ENCODE data around the gene RNF31. TPM values are rescaled to one million over a fixed set of nuclear protein-coding genes. Genes with fewer than 3 reads are reported as not detected.
A peak's percentile ranks its signal among the peaks of the same experiment; 100 is the strongest.
"Not testable (repeated sequence)": the region's sequence is repeated elsewhere in the genome, so short reads cannot be mapped to it uniquely, and the experiment has no call there.

Gene RNF31
- total RNA-seq, 2 donors from 2014 or later: 56.6 to 86.7 TPM

DNA sequence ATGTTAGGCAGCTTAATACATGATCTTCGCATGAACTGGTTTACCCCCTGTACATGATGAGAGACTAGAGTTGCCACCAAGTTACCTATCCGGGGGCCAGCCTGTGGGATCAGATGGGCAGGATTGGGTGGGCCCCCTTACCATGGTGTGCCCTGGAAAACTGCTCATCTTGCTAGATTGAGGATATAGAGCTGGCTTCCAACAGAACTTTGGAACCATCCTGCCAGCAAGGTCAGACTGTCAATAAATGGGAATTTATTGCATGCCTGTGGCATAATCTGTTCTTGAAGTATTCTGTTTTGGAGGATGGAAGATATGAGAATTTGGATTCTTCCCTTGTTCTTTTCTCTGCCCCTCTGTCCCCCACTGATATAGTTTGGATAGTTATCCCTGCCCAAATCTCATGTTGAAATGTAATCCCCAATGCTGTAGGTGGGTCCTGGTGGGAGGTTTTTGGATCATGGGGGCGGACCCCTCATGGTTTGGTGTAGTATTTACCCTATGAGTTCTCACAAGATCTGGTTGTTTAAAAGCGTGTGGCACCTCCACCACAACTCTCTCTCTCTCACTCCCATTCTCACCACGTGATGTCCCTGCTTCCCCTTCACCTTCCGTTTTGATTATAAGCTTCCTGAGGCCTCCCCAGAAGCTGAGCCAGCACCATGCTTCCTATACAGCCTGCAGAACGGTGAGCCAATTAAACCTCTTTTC is 51.7 kb downstream of the RNF31 start:
- H3K27ac Mint-ChIP-seq: peak overlapping the region; percentile 72

GRCh38 chr14:24202538-24202937 is 55.2 kb downstream of the RNF31 start:
- H3K36me3 Mint-ChIP-seq (ENCODE audit: low read depth): peaks cover 89% of the 10 kb centered on the region
- H3K27ac Mint-ChIP-seq; H3K9me3 Mint-ChIP-seq; ATAC-seq (replicated peaks); H3K27me3 Mint-ChIP-seq; H3K4me3 Mint-ChIP-seq: not testable (repeated sequence)
- peaks cover 39% of the 10 kb centered on the region for H3K4me1 Mint-ChIP-seq

More for the DNA sequence above, 51.7 kb downstream of the RNF31 start:
- H3K36me3 Mint-ChIP-seq (ENCODE audit: low read depth): peaks cover 67% of the 10 kb centered on the region
- peaks cover 37% of the 10 kb centered on the region for H3K4me1 Mint-ChIP-seq
- no peaks in the 10 kb centered on the region for H3K27me3 Mint-ChIP-seq
- peaks cover 5% of the 10 kb centered on the region for H3K9me3 Mint-ChIP-seq
- no peak for ATAC-seq (replicated peaks)
- peak overlapping the region; percentile 56 for H3K4me3 Mint-ChIP-seq

DNA sequence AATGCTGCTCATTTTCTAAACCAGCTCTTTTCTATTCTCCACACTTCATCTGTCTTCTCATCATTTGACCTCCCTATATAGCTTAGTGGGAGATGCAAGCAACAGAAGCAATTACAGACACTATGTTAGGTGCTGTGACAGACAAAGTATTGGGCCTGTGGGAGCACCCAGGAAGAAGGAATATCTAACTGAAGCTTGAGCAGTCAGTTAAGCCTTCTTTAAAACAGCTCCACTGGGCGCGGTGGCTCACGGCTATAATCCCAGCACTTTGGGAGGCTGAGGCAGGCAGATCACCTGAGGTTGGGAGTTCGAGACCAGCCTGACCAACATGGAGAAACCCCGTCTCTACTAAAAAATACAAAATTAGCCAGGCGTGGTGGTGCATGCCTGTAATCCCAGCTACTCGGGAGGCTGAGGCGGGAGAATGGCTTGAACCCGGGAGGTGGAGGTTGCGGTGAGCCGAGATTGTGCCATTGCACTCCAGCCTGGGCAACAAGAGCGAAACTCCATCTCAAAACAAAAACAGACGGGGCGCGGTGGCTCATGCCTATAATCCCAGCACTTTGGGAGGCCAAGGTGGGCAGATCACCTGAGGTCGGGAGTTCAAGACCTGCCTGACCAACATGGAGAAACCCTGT is 56.1 kb downstream of the RNF31 start:
- ATAC-seq (replicated peaks): not testable (repeated sequence)

DNA sequence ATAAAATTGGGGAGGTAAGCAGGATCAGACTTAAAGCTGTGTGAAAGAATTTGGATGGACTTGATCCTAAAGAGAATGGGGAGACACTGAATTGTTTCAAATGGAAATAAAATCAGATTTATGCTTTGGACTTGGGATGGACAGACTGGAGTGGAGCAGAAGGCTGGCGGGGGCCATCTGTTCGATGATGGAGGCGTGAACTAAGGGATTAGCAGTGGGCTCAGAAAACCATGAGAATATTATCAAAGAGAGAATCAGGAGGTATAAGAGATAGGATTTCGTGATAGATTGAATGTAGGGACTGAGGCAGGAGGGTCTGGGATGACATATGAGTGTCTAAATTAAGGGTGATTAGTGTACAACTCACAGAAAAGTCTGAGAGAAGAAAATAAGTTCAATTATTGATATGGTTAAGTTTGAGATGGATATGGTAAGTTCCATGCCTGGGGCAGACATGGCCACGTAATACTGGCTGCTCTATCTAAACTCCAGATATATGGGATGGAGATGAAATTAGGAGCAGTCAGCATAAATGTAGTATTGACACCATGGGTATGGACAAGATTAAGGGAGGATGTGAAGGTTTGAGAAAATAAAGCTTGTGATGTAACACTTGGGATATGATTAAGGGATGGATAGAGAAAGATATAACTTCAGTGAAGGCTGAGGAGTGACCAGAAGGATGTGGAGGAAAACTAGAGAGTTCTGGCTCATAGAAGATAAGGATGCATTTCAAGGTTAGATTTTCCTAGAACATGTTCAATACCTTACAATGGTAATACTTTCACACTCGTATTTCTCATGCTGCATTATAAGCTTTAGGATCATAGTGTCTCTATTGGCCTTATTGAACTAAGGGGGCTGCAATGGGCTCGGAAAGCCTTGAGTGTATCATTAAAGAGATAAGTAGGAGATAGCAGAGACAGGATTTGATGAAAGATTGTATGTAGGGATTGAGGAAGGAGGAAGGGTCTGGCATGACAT is 57.2 kb downstream of the RNF31 start:
- Mint-ChIP-seq H3K27ac (no peak overlapping the region), H3K9me3 (peaks cover 5% of the 10 kb centered on the region), H3K27me3 (no peaks in the 10 kb centered on the region), H3K36me3 (ENCODE audit: low read depth) (peaks cover 95% of the 10 kb centered on the region), H3K4me3 (no peak overlapping the region), H3K4me1 (peaks cover 33% of the 10 kb centered on the region)
- ATAC-seq (replicated peaks): no peak

More for the DNA sequence above, 56.1 kb downstream of the RNF31 start:
- H3K9me3 Mint-ChIP-seq, H3K27ac Mint-ChIP-seq, H3K27me3 Mint-ChIP-seq, H3K4me3 Mint-ChIP-seq: not testable (repeated sequence)
- Mint-ChIP-seq H3K36me3 (ENCODE audit: low read depth) (peaks cover 97% of the 10 kb centered on the region), H3K4me1 (peaks cover 44% of the 10 kb centered on the region)

DNA sequence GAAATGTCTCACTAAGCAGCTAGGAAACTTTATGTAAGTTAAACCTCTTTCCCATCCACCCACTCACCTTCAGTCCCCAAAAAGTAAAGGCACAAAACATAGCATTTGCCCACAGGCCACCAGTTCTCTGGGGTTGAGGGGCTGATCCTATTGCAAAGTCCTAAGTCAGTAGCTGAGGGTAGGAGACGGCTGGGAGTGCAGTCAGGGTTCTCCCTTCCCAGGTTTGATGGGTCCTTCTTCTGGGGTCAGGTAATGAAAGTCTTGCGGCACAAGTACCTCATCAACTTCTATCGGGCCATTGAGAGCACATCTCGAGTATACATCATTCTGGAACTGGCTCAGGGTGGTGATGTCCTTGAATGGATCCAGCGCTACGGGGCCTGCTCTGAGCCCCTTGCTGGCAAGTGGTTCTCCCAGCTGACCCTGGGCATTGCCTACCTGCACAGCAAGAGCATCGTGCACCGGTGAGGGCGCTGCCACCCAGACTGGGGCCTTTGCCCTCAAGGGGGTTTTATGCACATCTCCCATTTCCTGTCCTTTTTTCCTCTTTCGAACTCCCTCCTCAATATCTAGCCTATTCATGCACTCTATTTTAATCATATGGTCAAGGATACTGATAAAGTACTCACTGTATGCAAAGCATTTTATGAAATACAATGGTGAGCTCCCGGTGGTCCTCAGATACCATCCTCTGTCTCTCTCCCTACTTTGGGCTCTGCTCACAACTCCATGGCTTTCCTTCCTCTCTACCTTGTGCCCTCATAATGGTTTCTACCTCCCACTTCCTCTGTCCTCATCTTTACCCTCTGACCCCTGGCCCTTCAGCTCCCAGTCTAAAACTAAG is 59.2 kb downstream of the RNF31 start:
- no peak for ATAC-seq (replicated peaks)
- H3K4me3 Mint-ChIP-seq: no peak overlapping the region
- H3K27me3 Mint-ChIP-seq: no peaks in the 10 kb centered on the region
- H3K9me3 Mint-ChIP-seq: peaks cover 5% of the 10 kb centered on the region
- peak overlapping the region; percentile 80 for H3K27ac Mint-ChIP-seq
- H3K36me3 Mint-ChIP-seq (ENCODE audit: low read depth): peaks cover 95% of the 10 kb centered on the region
- peaks cover 36% of the 10 kb centered on the region for H3K4me1 Mint-ChIP-seq

DNA sequence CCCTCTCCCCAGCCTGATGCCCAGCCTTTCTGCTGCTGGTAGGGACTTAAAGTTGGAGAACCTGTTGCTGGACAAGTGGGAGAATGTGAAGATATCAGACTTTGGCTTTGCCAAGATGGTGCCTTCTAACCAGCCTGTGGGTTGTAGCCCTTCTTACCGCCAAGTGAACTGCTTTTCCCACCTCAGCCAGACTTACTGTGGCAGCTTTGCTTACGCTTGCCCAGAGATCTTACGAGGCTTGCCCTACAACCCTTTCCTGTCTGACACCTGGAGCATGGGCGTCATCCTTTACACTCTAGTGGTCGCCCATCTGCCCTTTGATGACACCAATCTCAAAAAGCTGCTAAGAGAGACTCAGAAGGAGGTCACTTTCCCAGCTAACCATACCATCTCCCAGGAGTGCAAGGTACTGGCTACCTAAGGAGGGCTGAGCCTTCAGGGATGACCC is 59.8 kb downstream of the RNF31 start:
- peaks cover 5% of the 10 kb centered on the region for H3K9me3 Mint-ChIP-seq
- peak overlapping the region; percentile 80 for H3K27ac Mint-ChIP-seq
- H3K36me3 Mint-ChIP-seq (ENCODE audit: low read depth): peaks cover 95% of the 10 kb centered on the region
- H3K27me3 Mint-ChIP-seq: no peaks in the 10 kb centered on the region
- H3K4me3 Mint-ChIP-seq: no peak overlapping the region
- ATAC-seq (replicated peaks): no peak
- peaks cover 39% of the 10 kb centered on the region for H3K4me1 Mint-ChIP-seq

DNA sequence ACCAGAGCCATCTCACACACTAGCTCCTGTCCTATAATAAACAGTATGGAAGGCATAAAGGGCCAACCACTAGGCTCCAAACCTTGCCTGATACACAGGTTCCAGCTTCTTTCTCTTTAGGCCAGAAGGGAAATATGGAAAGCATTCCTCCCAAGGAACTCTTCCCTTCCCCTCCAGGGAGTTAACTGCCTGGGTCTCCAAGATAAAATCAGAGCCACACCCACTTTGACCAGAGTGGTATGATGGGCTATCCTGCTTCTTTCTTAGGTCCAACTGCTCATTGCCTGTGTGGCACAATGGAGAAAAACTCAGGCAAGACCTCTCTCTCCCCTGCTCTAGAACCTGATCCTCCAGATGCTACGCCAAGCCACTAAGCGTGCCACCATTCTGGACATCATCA is 60.3 kb downstream of the RNF31 start:
- Mint-ChIP-seq H3K36me3 (ENCODE audit: low read depth) (peaks cover 95% of the 10 kb centered on the region), H3K27me3 (no peaks in the 10 kb centered on the region), H3K27ac (peak overlapping the region; percentile 80), H3K4me3 (no peak overlapping the region), H3K9me3 (peaks cover 5% of the 10 kb centered on the region), H3K4me1 (peaks cover 39% of the 10 kb centered on the region)
- no peak for ATAC-seq (replicated peaks)

Other genes starting within 250 kb of the RNF31 start
- gene DHRS4, start 193.7 kb upstream of the RNF31 start, total RNA-seq: 10 to 100 TPM; 14.6 to 15.0 TPM
- 10 to 100 TPM; 15.8 to 17.9 TPM for gene DHRS4L2, start 158.6 kb upstream of the RNF31 start, total RNA-seq
- gene CARMIL3, start 95.5 kb upstream of the RNF31 start, total RNA-seq: 1 to 10 TPM; 2.1 to 4.2 TPM
- not detected for gene CPNE6, start 75.9 kb upstream of the RNF31 start, total RNA-seq
- 10 to 100 TPM; 31.4 to 57.6 TPM for gene PCK2, start 53.2 kb upstream of the RNF31 start, total RNA-seq
- gene DCAF11, start 32.7 kb upstream of the RNF31 start, total RNA-seq: 10 to 100 TPM; 72.4 to 94.8 TPM
- gene NRL, start 32.5 kb upstream of the RNF31 start, total RNA-seq: 1 to 10 TPM; 1.7 to 2.5 TPM
- under 1 TPM in 1 of 2 donors, not detected in 1; 0.58 TPM for gene FITM1, start 16.8 kb upstream of the RNF31 start, total RNA-seq
- gene PSME1, start 11.3 kb upstream of the RNF31 start, total RNA-seq: 100 to 1,000 TPM; 361 to 375 TPM
- gene EMC9, start 5.9 kb upstream of the RNF31 start, total RNA-seq: 10 to 100 TPM; 31.0 to 43.8 TPM
- 100 to 1,000 TPM; 339 to 489 TPM for gene PSME2, start 888 bp upstream of the RNF31 start, total RNA-seq
- gene IRF9, start 13.8 kb downstream of the RNF31 start, total RNA-seq: 100 to 1,000 TPM; 106 to 190 TPM
- 10 to 100 TPM; 35.7 to 58.8 TPM for gene REC8, start 24.6 kb downstream of the RNF31 start, total RNA-seq
- 10 to 100 TPM; 34.0 to 78.7 TPM for gene IPO4, start 41.3 kb downstream of the RNF31 start, total RNA-seq
- gene TM9SF1, start 47.9 kb downstream of the RNF31 start, total RNA-seq: 10 to 100 TPM; 28.6 to 33.4 TPM
- under 1 TPM in 1 of 2 donors, not detected in 1; 0.82 TPM for gene TSSK4, start 58.2 kb downstream of the RNF31 start, total RNA-seq
- gene CHMP4A, start 66.0 kb downstream of the RNF31 start, total RNA-seq: 10 to 100 TPM; 62.8 to 69.8 TPM
- gene MDP1, start 68.6 kb downstream of the RNF31 start, total RNA-seq: 1 to 10 TPM; 4.0 to 7.1 TPM
- gene NEDD8, start 84.9 kb downstream of the RNF31 start, total RNA-seq: 100 to 1,000 TPM; 128 to 243 TPM
- gene GMPR2, start 85.4 kb downstream of the RNF31 start, total RNA-seq: 10 to 100 TPM; 73.2 to 85.0 TPM
- gene TINF2, start 95.1 kb downstream of the RNF31 start, total RNA-seq: 10 to 100 TPM; 61.4 to 76.4 TPM
- gene TGM1, start 115.7 kb downstream of the RNF31 start, total RNA-seq: 10 to 100 TPM; 16.1 to 18.2 TPM
- 10 to 100 TPM; 61.0 to 68.3 TPM for gene RABGGTA, start 124.1 kb downstream of the RNF31 start, total RNA-seq
- gene DHRS1, start 152.3 kb downstream of the RNF31 start, total RNA-seq: 10 to 100 TPM; 12.6 to 14.2 TPM
- 10 to 100 TPM; 21.2 to 42.2 TPM for gene NOP9, start 152.4 kb downstream of the RNF31 start, total RNA-seq
- 10 to 100 TPM; 14.9 to 28.1 TPM for gene CIDEB, start 160.5 kb downstream of the RNF31 start, total RNA-seq
- 10 to 100 TPM in 1 of 2 donors, 1 to 10 TPM in 1; 8.7 to 13.5 TPM for gene LTB4R2, start 162.6 kb downstream of the RNF31 start, total RNA-seq
- 10 to 100 TPM; 11.6 to 21.4 TPM for gene LTB4R, start 164.0 kb downstream of the RNF31 start, total RNA-seq
- 10 to 100 TPM in 1 of 2 donors, 1 to 10 TPM in 1; 2.3 to 10.5 TPM for gene ADCY4, start 187.6 kb downstream of the RNF31 start, total RNA-seq
- gene RIPK3, start 192.5 kb downstream of the RNF31 start, total RNA-seq: 10 to 100 TPM; 12.9 to 17.4 TPM
- under 1 TPM in 1 of 2 donors, not detected in 1; 0.66 TPM for gene NFATC4, start 220.7 kb downstream of the RNF31 start, total RNA-seq

Data from activated T-helper 17 cell treated with anti-CD3 and anti-CD28 coated beads, Interleukin-2, amount 50 U/mL, for 72 hours (primary cell).